DOHH2 (cell line): ENCODE data around the gene CHST1.

Experiments used
- H3F3A ChIP-seq: fragments of 200-600 bp; sonication (generic), shearing (Covaris generic); 2 replicates; pipeline ENCODE4 v1.6.0; 2016; ENCODE audit warnings: antibody characterized with exemption, mild to moderate bottlenecking; ENCODE audit not compliant: control insufficient read depth, insufficient read depth
- H3K27ac ChIP-seq: fragments of 200-600 bp; sonication (generic); 2 replicates; pipeline ENCODE4 v1.5.1; 2014; ENCODE audit warnings: low read depth, mild to moderate bottlenecking, low read length, moderate library complexity
- H3K27me3 ChIP-seq: fragments of 200-600 bp; sonication (generic); 2 replicates; pipeline ENCODE4 v1.6.1; 2014; ENCODE audit warnings: mild to moderate bottlenecking, low read length, mixed read lengths; ENCODE audit not compliant: control insufficient read depth
- H3K36me3 ChIP-seq: fragments of 200-600 bp; sonication (generic); 2 replicates; pipeline ENCODE4 v1.6.1; 2014; ENCODE audit warnings: mild to moderate bottlenecking, low read length, moderate library complexity, mixed read lengths; ENCODE audit not compliant: control insufficient read depth
- H3K4me1 ChIP-seq: fragments of 200-600 bp; sonication (generic); 2 replicates; pipeline ENCODE4 v1.6.1; 2014; ENCODE audit warnings: mild to moderate bottlenecking, low read length, mixed read lengths; ENCODE audit not compliant: control insufficient read depth
- H3K4me2 ChIP-seq: fragments of 200-600 bp; sonication (generic); 2 replicates; pipeline ENCODE4 v1.6.0; 2014; ENCODE audit warnings: mild to moderate bottlenecking, low read length, moderate library complexity
- H3K4me3 ChIP-seq: fragments of 200-600 bp; sonication (generic); 2 replicates; pipeline ENCODE4 v1.5.1; 2014; ENCODE audit warnings: mild to moderate bottlenecking, low read length, mixed read lengths
- H3K79me2 ChIP-seq: fragments of 200-600 bp; sonication (generic); 2 replicates; pipeline ENCODE4 v1.6.1; 2014; ENCODE audit warnings: mild to moderate bottlenecking, low read length, mixed read lengths; ENCODE audit not compliant: control insufficient read depth
- H3K9me2 ChIP-seq: fragments of 200-600 bp; sonication (generic); replicated peaks from 2 replicates; pipeline ENCODE4 v1.6.1; 2014; ENCODE audit warnings: mild to moderate bottlenecking, low read length, mixed read lengths; ENCODE audit not compliant: control insufficient read depth
- H3K9me3 ChIP-seq: fragments of 200-600 bp; sonication (generic); 2 replicates; pipeline ENCODE4 v1.6.1; 2014; ENCODE audit warnings: antibody characterized with exemption, low read length, mixed read lengths; ENCODE audit not compliant: control insufficient read depth, insufficient read depth
- H4K20me1 ChIP-seq: fragments of 200-600 bp; sonication (generic); 2 replicates; pipeline ENCODE4 v1.6.0; 2014; ENCODE audit warnings: low read depth, mild to moderate bottlenecking, antibody characterized with exemption, low read length, moderate library complexity; ENCODE audit not compliant: control insufficient read depth, insufficient read depth
- CTCF ChIP-seq: fragments of 200-600 bp; sonication (generic); IDR thresholded peaks from one replicate; pipeline ENCODE4 v1.5.1; 2014; ENCODE audit warnings: antibody characterized with exemption, mild to moderate bottlenecking, low read depth, low read length; ENCODE audit not compliant: poor library complexity, severe bottlenecking
- EZH2phosphoT487 ChIP-seq: fragments of 200-600 bp; sonication (generic); IDR thresholded peaks from 2 replicates; pipeline ENCODE4 v1.6.1; 2017; ENCODE audit warnings: borderline replicate concordance, mild to moderate bottlenecking, antibody characterized with exemption, low read length, moderate library complexity, mixed read lengths

The CHST1 gene

GRCh38 chr11:45609902-45610301 lies 55.5 kb downstream of the CHST1 start:
- peaks cover 4% of the 10 kb centered on the region; the same call in 1 of the 2 replicates for H3K27me3 ChIP-seq
- TF ChIP-seq EZH2phosphoT487 (no peak), CTCF (no peak)
- H3K27ac ChIP-seq: no peak overlapping the region
- H3K4me3 ChIP-seq: no peak overlapping the region
- no peaks in the 10 kb centered on the region for H3K9me2 ChIP-seq
- no peaks in the 10 kb centered on the region for H4K20me1 ChIP-seq
- H3K79me2 ChIP-seq: no peaks in the 10 kb centered on the region
- H3K4me2 ChIP-seq: no peak overlapping the region
- no peaks in the 10 kb centered on the region for H3K4me1 ChIP-seq
- no peaks in the 10 kb centered on the region for H3K36me3 ChIP-seq
- H3F3A ChIP-seq: no peaks in the 10 kb centered on the region
- no peaks in the 10 kb centered on the region for H3K9me3 ChIP-seq

GRCh38 chr11:45609337-45609736 lies 56.1 kb downstream of the CHST1 start:
- TF ChIP-seq CTCF (no peak), EZH2phosphoT487 (no peak)
- no peaks in the 10 kb centered on the region for H3K4me1 ChIP-seq
- no peaks in the 10 kb centered on the region for H4K20me1 ChIP-seq
- H3K9me3 ChIP-seq: no peaks in the 10 kb centered on the region
- peaks cover 4% of the 10 kb centered on the region; the same call in 1 of the 2 replicates for H3K27me3 ChIP-seq
- H3K27ac ChIP-seq: no peak overlapping the region
- H3K4me2 ChIP-seq: no peak overlapping the region
- no peaks in the 10 kb centered on the region for H3K36me3 ChIP-seq
- no peaks in the 10 kb centered on the region for H3F3A ChIP-seq
- no peaks in the 10 kb centered on the region for H3K9me2 ChIP-seq
- H3K4me3 ChIP-seq: no peak overlapping the region
- H3K79me2 ChIP-seq: no peaks in the 10 kb centered on the region

- Histone ChIP-seq H3K9me3 (no peaks in the 10 kb centered on the region), H3K27me3 (peaks cover 2% of the 10 kb centered on the region; the same call in 1 of the 2 replicates), H3K4me3 (no peak overlapping the region), H3K79me2 (no peaks in the 10 kb centered on the region), H3F3A (no peaks in the 10 kb centered on the region), H3K4me1 (no peaks in the 10 kb centered on the region), H3K27ac (no peak overlapping the region), H3K36me3 (no peaks in the 10 kb centered on the region), H3K9me2 (no peaks in the 10 kb centered on the region), H3K4me2 (no peak overlapping the region), H4K20me1 (no peaks in the 10 kb centered on the region)
- TF ChIP-seq CTCF (no peak), EZH2phosphoT487 (no peak)
Measured at GRCh38 chr11:45607995-45608394, 57.4 kb downstream of the CHST1 start.
